ENCODE data around the gene HECW1. TPM values are rescaled to one million over a fixed set of nuclear protein-coding genes. Genes with fewer than 3 reads are reported as not detected.

The HECW1 gene
- polyA plus RNA-seq, 1 donor from 2014 or later = not detected

DNA sequence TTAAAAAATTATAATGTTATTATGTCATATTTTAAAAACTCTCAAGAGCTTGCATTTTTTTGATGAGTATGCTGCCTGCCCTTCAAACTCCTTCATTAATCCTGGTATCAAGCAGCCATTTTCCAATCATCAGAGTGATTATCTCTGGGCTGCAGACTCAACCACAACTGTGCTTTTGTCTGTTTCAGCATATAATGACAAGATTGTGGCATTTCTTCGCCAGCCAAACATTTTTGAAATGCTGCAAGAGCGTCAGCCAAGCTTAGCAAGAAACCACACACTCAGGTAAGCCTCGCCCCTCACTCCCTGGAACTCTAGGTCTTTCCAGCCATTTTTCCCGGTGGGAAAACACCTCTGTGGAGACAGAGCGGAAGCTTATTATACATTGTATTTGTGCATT is 380.4 kb downstream of the HECW1 start:
- H3K4me3 Mint-ChIP-seq = no peak overlapping the region
- H3K27me3 Mint-ChIP-seq = no peaks in the 10 kb centered on the region
- peaks cover 2% of the 10 kb centered on the region for H3K36me3 Mint-ChIP-seq
- peaks cover 0 to 3% (median 0%) of the 10 kb centered on the region in 3 donors for H3K9me3 Mint-ChIP-seq
- H3K27ac Mint-ChIP-seq = no peak overlapping the region
- peaks cover 9 to 11% (median 10%) of the 10 kb centered on the region in 3 donors for H3K4me1 Mint-ChIP-seq

DNA sequence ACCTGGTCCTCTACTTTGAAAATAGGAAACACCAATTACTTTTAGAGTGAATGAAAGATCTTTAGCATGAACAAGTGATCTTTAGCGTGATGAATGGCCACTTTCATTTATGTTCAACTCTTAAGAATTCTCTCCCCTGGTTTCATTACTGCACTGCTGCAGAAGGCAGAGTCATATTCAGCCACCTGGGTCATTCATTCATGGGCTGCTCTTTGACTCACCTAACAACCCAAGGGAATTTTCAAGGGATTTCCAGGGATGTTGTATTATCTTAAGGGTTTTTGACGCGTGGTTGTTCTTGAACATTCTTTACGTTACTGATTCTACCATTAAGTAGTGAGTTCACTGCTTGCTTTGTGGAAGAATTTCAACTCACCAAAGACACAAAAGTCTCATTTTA is 383.1 kb downstream of the HECW1 start:
- H3K36me3 Mint-ChIP-seq = peaks cover 2% of the 10 kb centered on the region
- H3K27ac Mint-ChIP-seq = peak overlapping the region in 1 of 3 donors; percentile 36
- H3K9me3 Mint-ChIP-seq = no peaks in the 10 kb centered on the region
- H3K4me1 Mint-ChIP-seq = no peaks in the 10 kb centered on the region
- H3K4me3 Mint-ChIP-seq = no peak overlapping the region
- H3K27me3 Mint-ChIP-seq = peaks cover 7% of the 10 kb centered on the region

DNA sequence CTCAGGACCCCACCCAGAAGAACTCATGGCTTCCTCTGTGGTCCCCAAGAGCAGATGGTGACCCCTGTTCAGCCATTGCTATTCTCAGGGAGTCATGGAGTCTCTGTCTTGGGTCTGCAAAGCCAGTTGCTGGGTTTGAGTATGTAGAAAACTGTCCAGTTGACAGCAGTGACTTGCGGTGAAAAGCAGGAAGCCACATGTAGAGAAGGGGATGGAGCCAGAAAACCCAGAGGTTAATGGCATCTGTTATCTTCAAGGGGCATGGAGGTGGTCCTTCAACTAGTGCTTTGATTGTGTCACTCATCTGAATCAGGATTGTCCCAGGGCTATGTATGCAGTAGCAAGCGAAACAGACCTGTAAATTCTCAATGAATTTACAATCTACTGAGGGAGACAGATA is 384.1 kb downstream of the HECW1 start:
- no peaks in the 10 kb centered on the region for H3K4me1 Mint-ChIP-seq
- H3K27me3 Mint-ChIP-seq = peaks cover 7% of the 10 kb centered on the region
- H3K27ac Mint-ChIP-seq = no peak overlapping the region
- no peak overlapping the region for H3K4me3 Mint-ChIP-seq
- peaks cover 2% of the 10 kb centered on the region for H3K36me3 Mint-ChIP-seq
- H3K9me3 Mint-ChIP-seq = no peaks in the 10 kb centered on the region

DNA sequence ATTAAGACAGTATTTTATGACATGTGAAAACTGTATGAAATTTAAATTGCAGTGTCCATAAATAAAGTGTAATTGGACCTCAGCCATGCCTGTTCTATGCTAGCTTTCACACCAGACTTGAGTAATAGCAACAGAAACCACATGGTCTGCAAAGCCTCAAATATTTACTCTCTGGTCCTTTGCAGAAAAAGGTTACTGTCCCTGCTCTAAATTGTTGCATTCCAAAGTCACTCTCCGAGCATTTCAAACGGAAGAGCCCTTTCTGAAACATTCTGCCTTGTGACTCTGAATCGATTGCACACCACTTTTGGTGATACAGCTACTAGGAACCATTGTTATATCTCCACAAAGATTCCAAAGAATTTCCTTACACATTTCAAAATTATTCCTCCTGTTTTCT is 389.4 kb downstream of the HECW1 start:
- Mint-ChIP-seq H3K27ac (no peak overlapping the region), H3K27me3 (peaks cover 7% of the 10 kb centered on the region), H3K9me3 (no peaks in the 10 kb centered on the region), H3K4me3 (no peak overlapping the region), H3K36me3 (peaks cover 2% of the 10 kb centered on the region), H3K4me1 (no peaks in the 10 kb centered on the region)

DNA sequence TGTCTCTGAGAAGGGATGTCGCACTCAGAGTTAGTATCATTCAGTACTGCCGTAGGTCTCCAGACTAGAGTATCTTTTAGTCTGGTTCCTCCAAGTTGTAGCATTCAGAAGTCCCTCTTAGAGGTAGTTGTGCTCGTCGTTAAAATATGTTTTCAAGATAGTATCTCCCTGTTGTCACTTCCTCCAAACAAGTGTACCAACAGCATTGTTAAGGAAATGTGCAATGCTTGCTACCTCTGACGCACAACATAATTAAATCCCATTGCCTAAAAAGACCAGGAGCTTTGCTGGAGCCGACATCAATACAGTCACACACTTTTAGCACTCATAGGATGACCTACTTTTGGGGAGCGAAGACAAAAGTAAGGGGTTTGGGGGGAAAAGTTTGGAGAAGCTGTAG is 390.5 kb downstream of the HECW1 start:
- H3K27ac Mint-ChIP-seq = no peak overlapping the region
- no peak overlapping the region for H3K4me3 Mint-ChIP-seq
- H3K27me3 Mint-ChIP-seq = peaks cover 7% of the 10 kb centered on the region
- no peaks in the 10 kb centered on the region for H3K4me1 Mint-ChIP-seq
- H3K36me3 Mint-ChIP-seq = no peaks in the 10 kb centered on the region
- no peaks in the 10 kb centered on the region for H3K9me3 Mint-ChIP-seq

DNA sequence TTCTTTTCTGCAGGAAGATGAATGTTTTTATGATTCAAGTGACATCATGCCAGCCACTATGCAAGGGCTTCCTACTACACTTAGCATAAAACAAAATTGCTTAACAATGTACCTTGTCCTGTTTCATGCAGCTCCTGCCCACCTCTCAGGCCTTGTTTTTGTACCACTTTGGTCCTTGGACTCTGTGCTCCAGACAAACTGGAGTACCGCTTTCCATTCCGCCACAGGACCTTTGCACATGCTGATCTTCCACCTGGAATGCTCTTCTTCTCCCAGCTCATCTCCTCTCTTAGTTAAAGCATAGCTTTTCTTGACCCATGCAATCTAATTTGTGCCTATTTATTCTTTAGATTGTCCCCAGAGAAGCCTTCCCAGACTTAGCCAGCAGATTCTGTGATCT is 393.0 kb downstream of the HECW1 start:
- no peaks in the 10 kb centered on the region for H3K4me1 Mint-ChIP-seq
- H3K4me3 Mint-ChIP-seq = no peak overlapping the region
- no peaks in the 10 kb centered on the region for H3K9me3 Mint-ChIP-seq
- H3K27me3 Mint-ChIP-seq = no peaks in the 10 kb centered on the region
- no peaks in the 10 kb centered on the region for H3K36me3 Mint-ChIP-seq
- no peak overlapping the region for H3K27ac Mint-ChIP-seq

DNA sequence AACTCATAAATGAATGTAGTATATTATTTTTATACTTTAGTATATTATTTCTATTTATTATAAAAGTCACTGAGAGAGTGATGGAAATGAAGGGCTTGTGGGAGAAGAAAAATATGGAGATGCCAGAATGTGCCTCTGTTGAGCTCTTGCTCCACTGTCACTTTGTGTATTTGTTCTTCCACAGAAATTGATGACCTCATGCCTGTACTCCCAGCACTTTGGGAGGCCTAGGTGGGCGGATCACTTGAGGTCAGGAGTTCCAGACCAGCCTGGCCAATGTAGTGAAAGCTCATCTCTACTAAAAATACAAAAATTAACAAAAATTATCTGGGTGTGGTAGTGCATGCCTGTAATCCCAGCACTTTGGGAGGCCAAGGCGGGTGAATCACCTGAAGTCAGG is 394.0 kb downstream of the HECW1 start:
- H3K9me3 Mint-ChIP-seq = no peaks in the 10 kb centered on the region
- H3K27me3 Mint-ChIP-seq = no peaks in the 10 kb centered on the region
- no peaks in the 10 kb centered on the region for H3K4me1 Mint-ChIP-seq
- no peaks in the 10 kb centered on the region for H3K36me3 Mint-ChIP-seq
- no peak overlapping the region for H3K4me3 Mint-ChIP-seq
- H3K27ac Mint-ChIP-seq = no peak overlapping the region

DNA sequence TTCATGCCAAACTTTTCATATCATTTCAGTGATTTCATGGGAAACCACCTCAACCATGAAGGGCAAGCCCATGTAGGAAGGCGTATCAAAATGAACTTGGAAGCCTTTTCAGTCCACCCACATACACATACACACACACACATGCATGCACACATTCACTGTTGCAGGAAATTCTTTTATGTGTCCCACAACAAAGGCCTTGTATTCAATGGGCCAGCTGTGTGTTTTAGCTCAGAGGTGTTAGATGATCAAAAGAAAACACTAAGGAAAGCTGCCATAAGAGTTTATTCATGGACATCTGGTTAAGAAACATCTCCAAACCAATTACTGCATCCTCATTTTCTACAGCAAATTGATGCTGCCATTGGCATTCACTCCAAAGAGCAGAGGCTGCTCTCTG is 396.0 kb downstream of the HECW1 start:
- Mint-ChIP-seq H3K27me3 (peaks cover 1% of the 10 kb centered on the region), H3K4me1 (no peaks in the 10 kb centered on the region), H3K36me3 (no peaks in the 10 kb centered on the region), H3K9me3 (no peaks in the 10 kb centered on the region), H3K27ac (no peak overlapping the region), H3K4me3 (no peak overlapping the region)

DNA sequence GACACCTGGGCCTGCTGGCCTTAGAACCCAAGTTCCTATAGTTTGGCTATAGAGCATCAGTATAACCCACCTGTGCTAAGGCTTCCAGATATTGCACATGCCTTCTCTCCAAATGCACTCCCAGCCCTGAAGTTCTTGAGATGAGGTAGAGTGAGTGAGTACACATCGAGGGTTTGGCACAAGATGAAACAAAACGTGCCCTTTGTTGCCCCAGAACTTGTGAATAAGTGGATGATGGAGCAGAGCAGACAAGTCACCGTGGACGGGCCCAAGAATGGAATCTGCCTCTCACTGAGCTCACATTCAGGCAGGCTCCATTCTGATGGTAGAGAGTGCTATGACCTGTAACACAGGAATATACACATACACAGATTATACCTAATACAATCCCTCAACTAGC is 397.5 kb downstream of the HECW1 start:
- peaks cover 7% of the 10 kb centered on the region for H3K27me3 Mint-ChIP-seq
- H3K4me1 Mint-ChIP-seq = no peaks in the 10 kb centered on the region
- no peak overlapping the region for H3K27ac Mint-ChIP-seq
- peaks cover 0 to 1% (median 0%) of the 10 kb centered on the region in 3 donors for H3K9me3 Mint-ChIP-seq
- no peak overlapping the region for H3K4me3 Mint-ChIP-seq
- no peaks in the 10 kb centered on the region for H3K36me3 Mint-ChIP-seq

DNA sequence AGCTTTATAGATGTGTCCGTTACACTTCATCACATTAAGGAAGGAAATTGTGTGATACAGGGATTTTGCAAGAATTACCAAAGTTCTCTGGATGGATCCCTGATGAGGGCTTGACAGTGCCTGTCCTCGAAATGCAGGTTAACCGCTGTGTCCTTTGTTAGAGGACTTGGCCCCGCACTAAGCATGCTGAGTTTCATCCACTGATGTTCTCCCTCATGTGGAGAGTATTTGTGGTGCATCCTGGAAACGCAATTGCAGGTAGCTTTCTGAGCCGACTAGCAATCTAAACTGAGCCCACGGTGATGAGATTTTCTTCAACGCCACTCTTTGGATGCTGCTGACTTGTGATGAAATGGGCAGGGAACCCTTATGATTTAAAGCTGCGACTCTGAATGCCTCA is 398.6 kb downstream of the HECW1 start:
- H3K36me3 Mint-ChIP-seq = no peaks in the 10 kb centered on the region
- peaks cover 11% of the 10 kb centered on the region for H3K27me3 Mint-ChIP-seq
- H3K27ac Mint-ChIP-seq = no peak overlapping the region
- no peak overlapping the region for H3K4me3 Mint-ChIP-seq
- H3K9me3 Mint-ChIP-seq = peaks cover 0 to 1% (median 0%) of the 10 kb centered on the region in 3 donors
- H3K4me1 Mint-ChIP-seq = no peaks in the 10 kb centered on the region

DNA sequence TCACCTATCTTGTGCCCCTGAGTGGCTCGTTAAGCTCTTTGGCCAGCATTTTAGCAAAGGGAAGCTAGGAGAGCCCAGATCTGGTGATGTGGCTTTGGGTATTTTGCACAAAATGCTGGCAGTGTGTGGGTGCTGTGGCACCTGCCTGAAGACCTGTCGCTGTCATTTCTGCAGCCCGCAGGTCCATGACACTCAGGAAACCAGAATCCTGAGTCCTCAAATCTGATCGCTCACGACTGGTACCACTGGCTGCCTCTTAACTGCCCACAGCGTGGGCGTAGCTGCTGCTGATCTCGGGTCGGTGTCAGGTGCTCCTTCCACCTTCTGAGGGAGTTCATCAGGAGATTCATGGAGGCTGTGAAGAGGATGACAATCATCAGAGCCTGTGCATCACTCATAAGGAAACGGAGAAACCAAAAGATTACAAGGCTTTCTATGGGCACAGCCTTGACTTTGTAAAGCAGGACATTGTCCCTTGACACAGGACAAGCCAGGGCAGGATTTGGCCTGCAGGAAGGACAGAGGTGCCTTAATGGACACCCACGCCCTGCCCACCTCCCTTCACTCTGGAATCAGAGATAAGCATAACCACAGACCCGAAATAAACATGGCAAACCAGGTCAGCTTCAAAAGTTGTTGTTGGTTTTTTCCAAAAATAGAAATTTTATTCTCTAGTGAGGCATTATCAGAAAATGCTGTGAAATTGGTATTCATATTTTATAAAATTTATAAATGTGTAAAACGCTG is 399.5 kb downstream of the HECW1 start:
- no peak overlapping the region for H3K27ac Mint-ChIP-seq
- H3K4me1 Mint-ChIP-seq = peaks cover 0 to under 1% (median 0%) of the 10 kb centered on the region in 3 donors
- no peaks in the 10 kb centered on the region for H3K36me3 Mint-ChIP-seq
- peaks cover 12% of the 10 kb centered on the region for H3K27me3 Mint-ChIP-seq
- H3K9me3 Mint-ChIP-seq = peaks cover 0 to 1% (median 0%) of the 10 kb centered on the region in 3 donors
- H3K4me3 Mint-ChIP-seq = no peak overlapping the region

DNA sequence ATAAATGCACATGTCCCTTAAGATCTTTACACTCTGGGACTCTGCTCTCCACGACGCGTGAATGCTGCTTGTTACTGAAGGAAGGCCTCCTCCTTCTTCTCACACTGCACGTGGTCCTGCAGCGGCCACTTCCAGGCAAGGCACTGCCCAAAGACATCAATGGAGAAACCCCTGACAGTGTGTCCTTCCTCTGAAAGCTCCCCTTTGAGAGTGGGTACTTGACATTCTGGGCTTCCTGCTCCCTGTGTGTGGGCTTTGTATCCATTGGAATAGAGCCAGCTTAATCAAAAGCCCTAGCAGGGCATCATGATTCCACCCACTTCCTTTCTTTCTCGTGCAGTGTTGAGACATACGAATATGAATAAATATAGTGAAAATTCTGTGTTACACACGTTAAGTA is 400.8 kb downstream of the HECW1 start:
- Mint-ChIP-seq H3K4me1 (peaks cover 0 to 1% (median 0%) of the 10 kb centered on the region in 3 donors), H3K36me3 (no peaks in the 10 kb centered on the region), H3K27ac (no peak overlapping the region), H3K4me3 (no peak overlapping the region), H3K27me3 (peaks cover 12% of the 10 kb centered on the region), H3K9me3 (peaks cover 0 to 1% (median 0%) of the 10 kb centered on the region in 3 donors)

DNA sequence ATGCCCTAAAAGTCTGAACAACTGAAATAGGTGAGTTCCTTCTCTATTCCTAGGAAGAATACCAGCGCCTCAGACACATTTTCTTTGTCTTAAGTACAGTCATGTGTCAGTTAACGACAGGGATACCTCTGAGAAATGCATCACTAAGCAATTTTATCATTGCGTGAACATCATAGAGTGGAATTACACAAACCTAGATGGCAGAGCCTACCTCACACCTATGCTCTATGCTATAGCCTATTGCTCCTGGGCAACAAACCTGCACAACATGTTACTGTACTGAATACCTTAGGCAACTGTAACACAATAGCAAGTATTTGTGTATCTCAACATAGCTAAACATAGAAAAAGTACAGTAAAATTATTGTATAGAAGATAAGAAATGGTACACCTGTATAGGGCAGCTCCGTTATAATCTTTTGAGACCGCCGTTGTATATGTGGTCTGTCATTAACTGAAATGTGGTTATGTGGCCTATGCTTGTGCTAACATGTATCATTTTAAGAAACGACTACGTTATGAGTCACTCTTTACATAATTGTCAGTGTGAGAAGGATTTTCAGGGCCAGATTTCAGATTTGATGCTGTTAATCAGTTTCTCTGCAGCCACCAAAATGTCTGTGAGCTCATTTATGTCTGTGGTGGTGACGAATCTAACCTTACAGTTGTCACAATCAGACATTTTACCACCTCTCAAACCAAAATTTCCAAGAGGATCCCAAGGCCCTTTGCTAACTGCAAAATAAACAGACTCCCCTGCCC is 404.3 kb downstream of the HECW1 start:
- Mint-ChIP-seq H3K36me3 (no peaks in the 10 kb centered on the region), H3K9me3 (peaks cover 0 to 2% (median 1%) of the 10 kb centered on the region in 3 donors), H3K4me3 (no peak overlapping the region), H3K4me1 (peaks cover 0 to 1% (median 0%) of the 10 kb centered on the region in 3 donors), H3K27ac (no peak overlapping the region), H3K27me3 (peaks cover 12% of the 10 kb centered on the region)

DNA sequence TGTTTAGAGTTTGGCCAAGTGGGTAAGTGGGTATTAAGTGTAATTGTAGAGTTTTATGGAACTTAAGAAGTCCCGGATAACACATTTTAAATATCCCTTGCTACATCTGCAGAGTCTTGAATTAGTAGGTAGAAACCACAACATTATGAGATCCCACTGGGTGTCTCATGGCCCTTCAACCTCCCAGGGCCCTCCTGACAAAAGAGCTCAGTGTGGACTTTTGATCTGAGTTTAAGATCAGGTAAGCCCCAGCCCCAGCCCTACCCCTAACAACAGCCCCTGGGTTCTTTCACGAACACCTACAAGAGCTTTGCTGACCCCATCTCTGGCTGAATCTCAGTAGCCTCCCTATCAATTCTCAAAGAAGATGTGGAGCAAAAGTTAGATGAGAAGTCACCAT is 405.0 kb downstream of the HECW1 start:
- peaks cover 0 to 2% (median 1%) of the 10 kb centered on the region in 3 donors for H3K9me3 Mint-ChIP-seq
- no peak overlapping the region for H3K4me3 Mint-ChIP-seq
- H3K4me1 Mint-ChIP-seq = peaks cover 0 to 1% (median 0%) of the 10 kb centered on the region in 3 donors
- H3K27ac Mint-ChIP-seq = no peak overlapping the region
- no peaks in the 10 kb centered on the region for H3K36me3 Mint-ChIP-seq
- peaks cover 11% of the 10 kb centered on the region for H3K27me3 Mint-ChIP-seq

DNA sequence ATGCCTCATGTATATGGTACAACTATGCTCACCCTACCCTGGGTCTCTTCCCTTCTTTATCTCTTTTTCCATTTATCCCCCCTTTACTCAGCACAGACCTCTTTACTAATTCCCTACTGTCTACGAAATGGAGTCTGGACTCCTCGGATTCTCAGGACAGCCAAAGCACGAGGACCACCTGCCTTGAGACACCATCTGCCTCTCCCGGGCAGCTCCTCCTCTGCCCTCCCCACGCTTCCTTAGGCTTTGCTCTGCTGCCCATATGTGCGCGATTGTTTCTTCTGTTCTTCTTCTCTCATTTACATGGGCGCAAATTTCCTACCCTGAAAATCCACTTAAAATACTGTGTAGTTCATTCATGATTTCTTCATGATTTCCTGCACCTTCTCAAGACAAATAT is 407.8 kb downstream of the HECW1 start:
- H3K27ac Mint-ChIP-seq = no peak overlapping the region
- H3K36me3 Mint-ChIP-seq = no peaks in the 10 kb centered on the region
- H3K4me3 Mint-ChIP-seq = no peak overlapping the region
- peaks cover 0 to 1% (median 0%) of the 10 kb centered on the region in 3 donors for H3K4me1 Mint-ChIP-seq
- H3K9me3 Mint-ChIP-seq = peaks cover 0 to 2% (median 0%) of the 10 kb centered on the region in 3 donors
- peaks cover 3% of the 10 kb centered on the region for H3K27me3 Mint-ChIP-seq
